ENCODE results near the gene SYNRG. TPM values are rescaled to one million over a fixed set of nuclear protein-coding genes. Genes with fewer than 3 reads are reported as not detected.

SYNRG gene
- total RNA-seq, 1 donor from 2014 or later = 89.8 TPM

- no peaks in the 10 kb centered on the region for H3K27me3 Mint-ChIP-seq
- ChIA-PET POLR2A (no interaction called here), CTCF (no interaction called here)
- TF ChIP-seq CTCF (IDR thresholded peaks at IDR 0.05) = no peak
- ATAC-seq (ENCODE audit: low read depth) (no peak), DNase-seq (no peak)
- H3K4me3 Mint-ChIP-seq = no peak overlapping the region
- peaks cover 77% of the 10 kb centered on the region for H3K36me3 Mint-ChIP-seq (ENCODE audit: low read depth)
- no peaks in the 10 kb centered on the region for H3K4me1 Mint-ChIP-seq
- no peak overlapping the region for H3K27ac Mint-ChIP-seq
- H3K9me3 Mint-ChIP-seq = no peaks in the 10 kb centered on the region
- intact Hi-C loops (cut with micrococcal nuclease) = no loop called here
These were observed 89.0 kb downstream of the SYNRG start for GRCh38 chr17:37520174-37520573.

GRCh38 chr17:37519251-37519985 is 89.8 kb downstream of the SYNRG start:
- TF ChIP-seq CTCF (IDR thresholded peaks at IDR 0.05) = no peak
- POLR2A ChIA-PET = no interaction called here
- intact Hi-C loops (cut with micrococcal nuclease) = no loop called here
- Mint-ChIP-seq H3K4me3 (no peak overlapping the region), H3K27me3 (no peaks in the 10 kb centered on the region), H3K4me1 (no peaks in the 10 kb centered on the region), H3K9me3 (no peaks in the 10 kb centered on the region), H3K36me3 (ENCODE audit: low read depth) (peaks cover 79% of the 10 kb centered on the region), H3K27ac (no peak overlapping the region)
- no peak for ATAC-seq (ENCODE audit: low read depth)
- CTCF ChIA-PET = no interaction called here
- DNase-seq = no peak

GRCh38 chr17:37518826-37519225 is 90.4 kb downstream of the SYNRG start:
- CTCF ChIA-PET = no interaction called here
- H3K36me3 Mint-ChIP-seq (ENCODE audit: low read depth) = peaks cover 76% of the 10 kb centered on the region

GRCh38 chr17:37517881-37518280 is 91.3 kb downstream of the SYNRG start:
- no peak overlapping the region for H3K27ac Mint-ChIP-seq
- intact Hi-C loops (cut with micrococcal nuclease) = no loop called here
- CTCF ChIA-PET = no interaction called here
- H3K4me3 Mint-ChIP-seq = no peak overlapping the region
- ATAC-seq (ENCODE audit: low read depth) (no peak), DNase-seq (no peak)
- H3K36me3 Mint-ChIP-seq (ENCODE audit: low read depth) = peaks cover 76% of the 10 kb centered on the region
- H3K27me3 Mint-ChIP-seq = no peaks in the 10 kb centered on the region
- no peaks in the 10 kb centered on the region for H3K9me3 Mint-ChIP-seq
- TF ChIP-seq CTCF (IDR thresholded peaks at IDR 0.05) = no peak
- H3K4me1 Mint-ChIP-seq = no peaks in the 10 kb centered on the region
- POLR2A ChIA-PET = no interaction called here

More at GRCh38 chr17:37518826-37519225, 90.4 kb downstream of the SYNRG start:
- no peak for DNase-seq
- ATAC-seq (ENCODE audit: low read depth) = no peak
- POLR2A ChIA-PET = no interaction called here
- H3K4me1 Mint-ChIP-seq = no peaks in the 10 kb centered on the region
- no peak overlapping the region for H3K27ac Mint-ChIP-seq
- no peak for TF ChIP-seq CTCF (IDR thresholded peaks at IDR 0.05)
- no peaks in the 10 kb centered on the region for H3K9me3 Mint-ChIP-seq
- H3K27me3 Mint-ChIP-seq = no peaks in the 10 kb centered on the region
- H3K4me3 Mint-ChIP-seq = no peak overlapping the region
- intact Hi-C loops (cut with micrococcal nuclease) = no loop called here

GRCh38 chr17:37516127-37516571 is 93.1 kb downstream of the SYNRG start:
- Mint-ChIP-seq H3K36me3 (ENCODE audit: low read depth) (peaks cover 78% of the 10 kb centered on the region), H3K9me3 (no peaks in the 10 kb centered on the region), H3K27ac (no peak overlapping the region), H3K4me3 (no peak overlapping the region), H3K4me1 (no peaks in the 10 kb centered on the region), H3K27me3 (no peaks in the 10 kb centered on the region)
- no peak for TF ChIP-seq CTCF (IDR thresholded peaks at IDR 0.05)
- intact Hi-C loops (cut with micrococcal nuclease) = no loop called here
- no peak for DNase-seq
- ChIA-PET POLR2A (no interaction called here), CTCF (no interaction called here)
- no peak for ATAC-seq (ENCODE audit: low read depth)

Data from activated B cell treated with CpG ODN at 0.5 μM for 24 hours (primary cell).